NT2/D1 (cell line): Measurements from ENCODE around the gene CCAR1.

Experiments used
- YY1 ChIP-seq: IDR thresholded peaks from 2 replicates; pipeline ENCODE4 v1.6.1; 2011; ENCODE audit not compliant: insufficient read length, insufficient read depth
- ZNF274 ChIP-seq: IDR thresholded peaks from 2 replicates; pipeline ENCODE4 v1.6.1; 2011; ENCODE audit warnings: mild to moderate bottlenecking, low read depth, low read length

DNA sequence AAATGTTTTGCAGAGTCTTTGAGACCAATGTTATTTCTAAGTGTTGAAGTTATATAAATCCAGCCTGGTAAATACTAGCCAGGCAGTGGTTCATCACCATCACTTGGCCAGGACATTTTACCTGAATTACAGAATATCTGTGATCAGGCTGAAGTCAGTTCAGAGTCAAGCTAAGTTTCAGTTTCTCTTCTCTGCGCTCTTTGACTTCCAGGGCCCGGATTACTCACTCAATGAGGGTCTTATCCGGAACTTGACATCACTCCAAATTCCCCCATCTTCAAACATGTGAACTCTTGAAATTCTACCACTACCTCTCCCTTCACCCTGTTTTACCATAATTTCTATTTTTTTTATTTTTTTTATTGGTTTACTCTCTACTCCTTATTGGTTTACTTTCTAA lies 36.6 kb upstream of the CCAR1 start:
- TF ChIP-seq ZNF274 (no peak), YY1 (no peak)
